Measurements from ENCODE around the gene CNDP1. TPM values are rescaled to one million over a fixed set of nuclear protein-coding genes. Genes with fewer than 3 reads are reported as not detected.

The CNDP1 gene
- total RNA-seq, 1 donor from 2014 or later = not detected

DNA sequence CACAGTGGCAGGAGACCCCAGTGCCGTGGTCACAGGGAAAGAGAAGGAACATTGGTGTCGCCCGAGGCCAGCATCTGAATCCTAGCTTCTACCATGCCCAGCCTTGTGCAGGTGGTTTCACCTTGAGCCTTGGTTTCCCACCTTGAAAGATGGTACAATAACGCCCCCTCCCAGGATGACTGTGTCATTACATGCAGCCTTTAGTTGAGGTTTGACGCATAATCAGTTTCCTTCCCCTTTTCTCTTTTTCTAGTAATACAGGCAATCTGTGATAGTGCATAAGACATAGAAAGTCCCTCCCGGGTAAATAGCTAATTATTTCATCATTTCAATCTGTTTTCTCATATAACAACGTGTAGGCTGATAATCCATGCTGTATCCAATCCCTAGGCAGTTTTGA is 33.5 kb downstream of the CNDP1 start:
- Histone ChIP-seq H3K4me3 (ENCODE audit: insufficient read depth, low read depth, low read length) (no peak overlapping the region), H3K4me2 (ENCODE audit: low read length) (no peak overlapping the region), H3K4me1 (ENCODE audit: insufficient read depth, low read length) (no peaks in the 10 kb centered on the region), H3K27me3 (ENCODE audit: insufficient read depth, low read length) (no peaks in the 10 kb centered on the region), H2AFZ (ENCODE audit: low read depth, low read length) (no peak overlapping the region), H3K27ac (ENCODE audit: low read depth, low read length) (no peak overlapping the region), H3K79me2 (ENCODE audit: insufficient read depth, low read length) (no peaks in the 10 kb centered on the region), H3K9ac (ENCODE audit: low read length) (no peak overlapping the region), H3K36me3 (ENCODE audit: insufficient read depth, low read length) (no peaks in the 10 kb centered on the region), H4K20me1 (ENCODE audit: insufficient read depth, low read length) (no peaks in the 10 kb centered on the region), H3K9me3 (ENCODE audit: insufficient read depth, low read depth, low read length) (no peaks in the 10 kb centered on the region)
- peaks cover 31% of the 10 kb centered on the region for H3K9me3 Mint-ChIP-seq (ENCODE audit: unreplicated experiment)
- FAIRE-seq (no peak), DNase-seq (ENCODE audit: low read depth) (no peak)
- peaks cover 26% of the 10 kb centered on the region for H3K27me3 Mint-ChIP-seq (ENCODE audit: low read depth, unreplicated experiment)
- TF ChIP-seq, protein P1, sequence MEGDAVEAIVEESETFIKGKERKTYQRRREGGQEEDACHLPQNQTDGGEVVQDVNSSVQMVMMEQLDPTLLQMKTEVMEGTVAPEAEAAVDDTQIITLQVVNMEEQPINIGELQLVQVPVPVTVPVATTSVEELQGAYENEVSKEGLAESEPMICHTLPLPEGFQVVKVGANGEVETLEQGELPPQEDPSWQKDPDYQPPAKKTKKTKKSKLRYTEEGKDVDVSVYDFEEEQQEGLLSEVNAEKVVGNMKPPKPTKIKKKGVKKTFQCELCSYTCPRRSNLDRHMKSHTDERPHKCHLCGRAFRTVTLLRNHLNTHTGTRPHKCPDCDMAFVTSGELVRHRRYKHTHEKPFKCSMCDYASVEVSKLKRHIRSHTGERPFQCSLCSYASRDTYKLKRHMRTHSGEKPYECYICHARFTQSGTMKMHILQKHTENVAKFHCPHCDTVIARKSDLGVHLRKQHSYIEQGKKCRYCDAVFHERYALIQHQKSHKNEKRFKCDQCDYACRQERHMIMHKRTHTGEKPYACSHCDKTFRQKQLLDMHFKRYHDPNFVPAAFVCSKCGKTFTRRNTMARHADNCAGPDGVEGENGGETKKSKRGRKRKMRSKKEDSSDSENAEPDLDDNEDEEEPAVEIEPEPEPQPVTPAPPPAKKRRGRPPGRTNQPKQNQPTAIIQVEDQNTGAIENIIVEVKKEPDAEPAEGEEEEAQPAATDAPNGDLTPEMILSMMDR (IDR thresholded peaks at IDR 0.05; ENCODE audit: insufficient read depth, low read depth, low read length) = no peak
- no peak for TF ChIP-seq EZH2 (IDR thresholded peaks at IDR 0.05; ENCODE audit: insufficient read depth, low read length)
- no peaks in the 10 kb centered on the region for H3K36me3 Mint-ChIP-seq (ENCODE audit: low read depth, unreplicated experiment)
- no peaks in the 10 kb centered on the region for H3K4me1 Mint-ChIP-seq (ENCODE audit: low read depth, unreplicated experiment)
- H3K27ac Mint-ChIP-seq (ENCODE audit: unreplicated experiment) = no peak overlapping the region
- H3K4me3 Mint-ChIP-seq (ENCODE audit: unreplicated experiment) = no peak overlapping the region

DNA sequence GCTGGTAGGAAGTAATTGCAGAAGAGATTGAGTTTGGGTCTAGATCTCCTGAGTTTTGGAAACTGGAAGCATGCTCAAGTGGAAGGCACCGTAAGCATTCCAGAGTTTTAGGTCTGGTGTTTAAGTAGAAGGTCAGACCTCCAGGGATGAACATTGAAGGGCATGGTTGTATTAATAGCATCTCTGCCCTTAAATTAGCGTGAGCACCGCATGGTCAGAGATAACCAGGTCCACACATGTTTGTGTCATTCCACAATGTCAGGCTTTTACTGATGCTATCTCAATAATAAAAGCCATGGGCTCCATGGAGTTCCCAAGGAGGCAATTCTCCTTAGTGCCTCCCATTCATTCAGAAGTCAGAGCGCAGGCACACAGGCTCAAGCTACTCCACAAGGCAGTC is 35.1 kb downstream of the CNDP1 start:
- TF ChIP-seq EZH2 (IDR thresholded peaks at IDR 0.05; ENCODE audit: insufficient read depth, low read length) = no peak
- TF ChIP-seq, protein P1 (IDR thresholded peaks at IDR 0.05; ENCODE audit: insufficient read depth, low read depth, low read length) = no peak
- H3K4me1 Mint-ChIP-seq (ENCODE audit: low read depth, unreplicated experiment) = no peaks in the 10 kb centered on the region
- Histone ChIP-seq H3K36me3 (ENCODE audit: insufficient read depth, low read length) (no peaks in the 10 kb centered on the region), H3K27me3 (ENCODE audit: insufficient read depth, low read length) (no peaks in the 10 kb centered on the region), H3K9me3 (ENCODE audit: insufficient read depth, low read depth, low read length) (no peaks in the 10 kb centered on the region), H3K79me2 (ENCODE audit: insufficient read depth, low read length) (no peaks in the 10 kb centered on the region), H3K27ac (ENCODE audit: low read depth, low read length) (no peak overlapping the region), H3K9ac (ENCODE audit: low read length) (no peak overlapping the region), H3K4me2 (ENCODE audit: low read length) (no peak overlapping the region), H3K4me1 (ENCODE audit: insufficient read depth, low read length) (no peaks in the 10 kb centered on the region), H4K20me1 (ENCODE audit: insufficient read depth, low read length) (no peaks in the 10 kb centered on the region), H2AFZ (ENCODE audit: low read depth, low read length) (no peak overlapping the region), H3K4me3 (ENCODE audit: insufficient read depth, low read depth, low read length) (no peak overlapping the region)
- FAIRE-seq = no peak
- H3K27me3 Mint-ChIP-seq (ENCODE audit: low read depth, unreplicated experiment) = peaks cover 19% of the 10 kb centered on the region
- no peak for DNase-seq (ENCODE audit: low read depth)
- no peaks in the 10 kb centered on the region for H3K36me3 Mint-ChIP-seq (ENCODE audit: low read depth, unreplicated experiment)
- peaks cover 31% of the 10 kb centered on the region for H3K9me3 Mint-ChIP-seq (ENCODE audit: unreplicated experiment)
- H3K27ac Mint-ChIP-seq (ENCODE audit: unreplicated experiment) = no peak overlapping the region
- no peak overlapping the region for H3K4me3 Mint-ChIP-seq (ENCODE audit: unreplicated experiment)

DNA sequence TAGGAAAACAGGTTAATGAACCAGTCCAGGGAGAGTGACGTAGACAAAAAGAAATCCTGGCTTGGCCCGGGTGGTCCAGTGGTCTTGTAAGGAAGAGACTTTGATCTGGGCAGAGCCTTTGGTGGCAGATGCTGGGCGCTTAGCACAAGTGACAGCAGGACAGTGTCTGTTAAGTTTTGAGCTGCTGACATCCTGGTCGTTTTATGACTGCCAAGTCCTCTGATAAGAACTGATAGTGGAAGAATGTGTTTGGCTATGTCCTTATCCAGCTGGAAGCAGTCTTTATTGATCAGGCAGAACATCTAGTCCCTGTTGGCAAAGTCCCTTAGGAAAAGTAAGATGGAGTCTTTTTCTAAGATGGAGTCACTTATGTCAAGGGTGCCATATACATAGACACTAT is 36.0 kb downstream of the CNDP1 start:
- no peaks in the 10 kb centered on the region for H3K4me1 ChIP-seq (ENCODE audit: insufficient read depth, low read length)
- Mint-ChIP-seq H3K27ac (ENCODE audit: unreplicated experiment) (no peak overlapping the region), H3K36me3 (ENCODE audit: low read depth, unreplicated experiment) (no peaks in the 10 kb centered on the region), H3K27me3 (ENCODE audit: low read depth, unreplicated experiment) (peaks cover 19% of the 10 kb centered on the region), H3K4me3 (ENCODE audit: unreplicated experiment) (no peak overlapping the region), H3K9me3 (ENCODE audit: unreplicated experiment) (peaks cover 26% of the 10 kb centered on the region), H3K4me1 (ENCODE audit: low read depth, unreplicated experiment) (no peaks in the 10 kb centered on the region)
- TF ChIP-seq, protein P1 (IDR thresholded peaks at IDR 0.05; ENCODE audit: insufficient read depth, low read depth, low read length) = no peak
- TF ChIP-seq EZH2 (IDR thresholded peaks at IDR 0.05; ENCODE audit: insufficient read depth, low read length) = no peak
- H2AFZ ChIP-seq (ENCODE audit: low read depth, low read length) = no peak overlapping the region
- H3K27ac ChIP-seq (ENCODE audit: low read depth, low read length) = no peak overlapping the region
- H4K20me1 ChIP-seq (ENCODE audit: insufficient read depth, low read length) = no peaks in the 10 kb centered on the region
- no peak overlapping the region for H3K9ac ChIP-seq (ENCODE audit: low read length)
- no peaks in the 10 kb centered on the region for H3K36me3 ChIP-seq (ENCODE audit: insufficient read depth, low read length)
- H3K9me3 ChIP-seq (ENCODE audit: insufficient read depth, low read depth, low read length) = no peaks in the 10 kb centered on the region
- H3K4me2 ChIP-seq (ENCODE audit: low read length) = no peak overlapping the region
- DNase-seq (ENCODE audit: low read depth) = no peak
- H3K79me2 ChIP-seq (ENCODE audit: insufficient read depth, low read length) = no peaks in the 10 kb centered on the region
- no peaks in the 10 kb centered on the region for H3K27me3 ChIP-seq (ENCODE audit: insufficient read depth, low read length)
- no peak overlapping the region for H3K4me3 ChIP-seq (ENCODE audit: insufficient read depth, low read depth, low read length)
- no peak for FAIRE-seq
